SK-N-MC (cell line): ENCODE results near the gene PTPRR.

ENCODE experiments used
- EZH2 ChIP-seq: fragments of 200-600 bp; sonication (generic); IDR thresholded peaks from one replicate; pipeline ENCODE4 v1.6.1; 2017; ENCODE audit warnings: antibody characterized with exemption
- POLR2AphosphoS5 ChIP-seq: IDR thresholded peaks from 2 replicates; pipeline ENCODE4 v1.6.1; 2012; ENCODE audit warnings: mild to moderate bottlenecking, low read depth, low read length, borderline replicate concordance

GRCh38 chr12:70617450-70617849 is 303.1 kb downstream of the PTPRR start:
- TF ChIP-seq POLR2AphosphoS5 (no peak), EZH2 (no peak)
